ENCODE measurements around the gene IFNL4. TPM values are rescaled to one million over a fixed set of nuclear protein-coding genes. Genes with fewer than 3 reads are reported as not detected.

Gene IFNL4
- total RNA-seq, 1 experiment from 2014 or later = not detected

Other genes with a start within 250 kb of the IFNL4 start
- gene FBXO27, start 216.3 kb downstream of the IFNL4 start, total RNA-seq (2014; rRNA removed; shearing (Covaris generic)) = 2.2 and 4.5 TPM in 2 replicates
- not detected in 2 replicates for gene ACP7, start 164.5 kb downstream of the IFNL4 start, total RNA-seq (2014; rRNA removed; shearing (Covaris generic))
- 10.6 and 13.2 TPM in 2 replicates for gene PAK4, start 123.1 kb downstream of the IFNL4 start, total RNA-seq (2014; rRNA removed; shearing (Covaris generic))
- gene NCCRP1, start 51.9 kb downstream of the IFNL4 start, total RNA-seq (2014; rRNA removed; shearing (Covaris generic)) = not detected in 2 replicates
- gene SYCN, start 44.6 kb downstream of the IFNL4 start, total RNA-seq (2014; rRNA removed; shearing (Covaris generic)) = not detected in 2 replicates
- not detected in 2 replicates for gene IFNL3, start 3.9 kb downstream of the IFNL4 start, total RNA-seq (2014; rRNA removed; shearing (Covaris generic))
- not detected in 2 replicates for gene IFNL2, start 19.5 kb upstream of the IFNL4 start, total RNA-seq (2014; rRNA removed; shearing (Covaris generic))
- gene IFNL1, start 47.6 kb upstream of the IFNL4 start, total RNA-seq (2014; rRNA removed; shearing (Covaris generic)) = not detected in 2 replicates
- 0.68 and 0.72 TPM in 2 replicates for gene LRFN1, start 72.0 kb upstream of the IFNL4 start, total RNA-seq (2014; rRNA removed; shearing (Covaris generic))
- 13.3 and 14.1 TPM in 2 replicates for gene GMFG, start 87.2 kb upstream of the IFNL4 start, total RNA-seq (2014; rRNA removed; shearing (Covaris generic))
- 33.9 and 35.3 TPM in 2 replicates for gene SAMD4B, start 93.6 kb upstream of the IFNL4 start, total RNA-seq (2014; rRNA removed; shearing (Covaris generic))
- 40.8 and 62.0 TPM in 2 replicates for gene PAF1, start 142.2 kb upstream of the IFNL4 start, total RNA-seq (2014; rRNA removed; shearing (Covaris generic))
- gene MED29, start 142.5 kb upstream of the IFNL4 start, total RNA-seq (2014; rRNA removed; shearing (Covaris generic)) = 26.7 and 58.5 TPM in 2 replicates
- gene ZFP36, start 158.0 kb upstream of the IFNL4 start, total RNA-seq (2014; rRNA removed; shearing (Covaris generic)) = 4.0 and 5.7 TPM in 2 replicates
- gene PLEKHG2, start 163.8 kb upstream of the IFNL4 start, total RNA-seq (2014; rRNA removed; shearing (Covaris generic)) = 5.3 and 7.1 TPM in 2 replicates
- gene RPS16, start 187.1 kb upstream of the IFNL4 start, total RNA-seq (2014; rRNA removed; shearing (Covaris generic)) = 8.0 and 83.0 TPM in 2 replicates
- gene SUPT5H, start 196.7 kb upstream of the IFNL4 start, total RNA-seq (2014; rRNA removed; shearing (Covaris generic)) = 70.1 and 75.0 TPM in 2 replicates
- gene TIMM50, start 232.0 kb upstream of the IFNL4 start, total RNA-seq (2014; rRNA removed; shearing (Covaris generic)) = 91.9 and 122 TPM in 2 replicates